ENCODE results near the gene HOOK2. TPM values are rescaled to one million over a fixed set of nuclear protein-coding genes. Genes with fewer than 3 reads are reported as not detected.

Gene HOOK2
- total and polyA plus RNA-seq, 2 experiments from 2014 or later = 70.5 to 113 TPM

DNA sequence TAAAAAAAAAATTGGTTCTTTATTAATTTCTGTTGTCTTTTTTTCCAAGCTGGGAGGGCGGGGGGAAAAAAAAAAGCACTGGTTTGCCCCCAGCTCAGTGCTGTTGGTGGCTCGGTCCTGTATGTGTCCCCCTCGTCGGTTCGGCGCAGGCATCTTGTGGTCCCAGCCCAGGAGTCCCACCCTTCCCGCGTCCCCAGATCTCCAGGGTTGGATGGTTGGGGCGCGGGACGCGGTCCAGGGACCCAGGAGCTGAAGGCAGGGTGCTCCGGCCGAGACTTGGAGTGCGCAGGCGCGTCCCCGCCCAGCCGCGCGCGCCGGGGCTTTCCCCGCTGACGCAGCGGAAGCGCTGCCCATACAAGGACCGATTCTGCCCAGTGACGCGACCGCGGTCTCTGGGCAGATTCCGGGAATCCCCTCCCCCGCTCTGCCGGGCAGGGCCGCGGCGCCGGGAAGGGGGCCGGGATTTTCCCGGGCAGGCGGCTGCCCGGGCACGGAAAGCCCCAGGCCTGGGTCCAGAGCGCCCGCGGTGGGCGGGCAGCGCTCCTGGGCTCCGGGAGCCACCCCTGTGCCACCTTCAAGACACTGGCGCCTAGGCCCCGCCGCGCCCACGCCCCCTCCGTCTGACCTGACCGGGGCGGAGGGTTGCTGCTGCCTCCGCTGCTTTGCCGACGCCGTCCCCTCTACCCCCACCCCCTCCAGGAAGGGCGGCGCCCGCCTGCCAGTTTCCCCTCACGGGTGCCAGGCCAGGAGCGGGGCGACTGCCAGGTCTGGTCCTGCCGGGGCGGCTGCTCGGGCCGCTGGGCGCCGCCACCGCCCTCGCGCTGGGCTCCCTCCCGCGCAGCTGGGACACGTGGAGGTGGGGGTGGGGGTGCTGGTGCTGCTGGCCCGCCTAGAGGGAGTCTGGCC is 18.2 kb upstream of the HOOK2 start:
- Histone ChIP-seq H3K27me3 (no peaks in the 10 kb centered on the region), H3K4me1 (ENCODE audit: insufficient read depth) (peaks cover 22% of the 10 kb centered on the region), H3K36me3 (replicated peaks; ENCODE audit: insufficient read depth, low read depth) (no peaks in the 10 kb centered on the region), H3K79me2 (peaks cover 18% of the 10 kb centered on the region), H3K4me3 (peak overlapping the region; percentile 94), H3K27ac (peak overlapping the region; percentile 99), H3K9me2 (replicated peaks; ENCODE audit: insufficient read depth) (no peaks in the 10 kb centered on the region), H3K4me2 (peak overlapping the region; percentile 84), H3K9me3 (ENCODE audit: low read depth) (no peaks in the 10 kb centered on the region), H2AFZ (no peak overlapping the region), H4K20me1 (ENCODE audit: insufficient read depth, poor library complexity, severe bottlenecking) (peaks cover 10% of the 10 kb centered on the region)
- WGBS (ENCODE audit: low lambda C conversion rate, missing lambda C conversion rate) = under 1% methylated on average over 42 of the region's 81 CpGs
- TF ChIP-seq, protein P1, sequence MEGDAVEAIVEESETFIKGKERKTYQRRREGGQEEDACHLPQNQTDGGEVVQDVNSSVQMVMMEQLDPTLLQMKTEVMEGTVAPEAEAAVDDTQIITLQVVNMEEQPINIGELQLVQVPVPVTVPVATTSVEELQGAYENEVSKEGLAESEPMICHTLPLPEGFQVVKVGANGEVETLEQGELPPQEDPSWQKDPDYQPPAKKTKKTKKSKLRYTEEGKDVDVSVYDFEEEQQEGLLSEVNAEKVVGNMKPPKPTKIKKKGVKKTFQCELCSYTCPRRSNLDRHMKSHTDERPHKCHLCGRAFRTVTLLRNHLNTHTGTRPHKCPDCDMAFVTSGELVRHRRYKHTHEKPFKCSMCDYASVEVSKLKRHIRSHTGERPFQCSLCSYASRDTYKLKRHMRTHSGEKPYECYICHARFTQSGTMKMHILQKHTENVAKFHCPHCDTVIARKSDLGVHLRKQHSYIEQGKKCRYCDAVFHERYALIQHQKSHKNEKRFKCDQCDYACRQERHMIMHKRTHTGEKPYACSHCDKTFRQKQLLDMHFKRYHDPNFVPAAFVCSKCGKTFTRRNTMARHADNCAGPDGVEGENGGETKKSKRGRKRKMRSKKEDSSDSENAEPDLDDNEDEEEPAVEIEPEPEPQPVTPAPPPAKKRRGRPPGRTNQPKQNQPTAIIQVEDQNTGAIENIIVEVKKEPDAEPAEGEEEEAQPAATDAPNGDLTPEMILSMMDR (IDR thresholded peaks at IDR 0.05; ENCODE audit: poor library complexity) = no peak
- TF ChIP-seq EZH2 (IDR thresholded peaks at IDR 0.05; ENCODE audit: borderline replicate concordance) (no peak), EZH2phosphoT487 (IDR thresholded peaks at IDR 0.05; ENCODE audit: low read depth, severe bottlenecking, unreplicated experiment) (no peak)
- DNase-seq (ENCODE audit: low spot score) = peak; percentile 96

DNA sequence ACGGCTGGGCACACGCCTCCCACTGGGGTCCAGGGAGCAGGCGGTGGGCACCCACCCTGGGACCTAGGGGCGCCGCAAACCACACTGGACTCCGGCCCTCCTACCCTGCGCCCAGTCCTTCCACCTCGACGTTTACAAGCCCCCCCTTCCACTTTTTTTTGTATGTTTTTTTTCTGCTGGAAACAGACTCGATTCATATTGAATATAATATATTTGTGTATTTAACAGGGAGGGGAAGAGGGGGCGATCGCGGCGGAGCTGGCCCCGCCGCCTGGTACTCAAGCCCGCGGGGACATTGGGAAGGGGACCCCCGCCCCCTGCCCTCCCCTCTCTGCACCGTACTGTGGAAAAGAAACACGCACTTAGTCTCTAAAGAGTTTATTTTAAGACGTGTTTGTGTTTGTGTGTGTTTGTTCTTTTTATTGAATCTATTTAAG is 17.5 kb upstream of the HOOK2 start:
- peak overlapping the region; percentile 94 for H3K4me3 ChIP-seq
- H3K4me1 ChIP-seq (ENCODE audit: insufficient read depth) = peaks cover 29% of the 10 kb centered on the region
- no peaks in the 10 kb centered on the region for H3K9me2 ChIP-seq (replicated peaks; ENCODE audit: insufficient read depth)
- DNase-seq (ENCODE audit: low spot score) = no peak
- H3K27ac ChIP-seq = peak overlapping the region; percentile 99
- H2AFZ ChIP-seq = no peak overlapping the region
- TF ChIP-seq EZH2phosphoT487 (IDR thresholded peaks at IDR 0.05; ENCODE audit: low read depth, severe bottlenecking, unreplicated experiment) (peak; percentile 41), EZH2 (IDR thresholded peaks at IDR 0.05; ENCODE audit: borderline replicate concordance) (no peak)
- TF ChIP-seq, protein P1 (IDR thresholded peaks at IDR 0.05; ENCODE audit: poor library complexity) = no peak
- H3K79me2 ChIP-seq = peaks cover 18% of the 10 kb centered on the region
- H3K9me3 ChIP-seq (ENCODE audit: low read depth) = no peaks in the 10 kb centered on the region
- H3K4me2 ChIP-seq = peak overlapping the region; percentile 84
- H4K20me1 ChIP-seq (ENCODE audit: insufficient read depth, poor library complexity, severe bottlenecking) = peaks cover 10% of the 10 kb centered on the region
- H3K36me3 ChIP-seq (replicated peaks; ENCODE audit: insufficient read depth, low read depth) = no peaks in the 10 kb centered on the region
- 2% methylated on average over 20 of the region's 22 CpGs for WGBS (ENCODE audit: low lambda C conversion rate, missing lambda C conversion rate)
- no peaks in the 10 kb centered on the region for H3K27me3 ChIP-seq

DNA sequence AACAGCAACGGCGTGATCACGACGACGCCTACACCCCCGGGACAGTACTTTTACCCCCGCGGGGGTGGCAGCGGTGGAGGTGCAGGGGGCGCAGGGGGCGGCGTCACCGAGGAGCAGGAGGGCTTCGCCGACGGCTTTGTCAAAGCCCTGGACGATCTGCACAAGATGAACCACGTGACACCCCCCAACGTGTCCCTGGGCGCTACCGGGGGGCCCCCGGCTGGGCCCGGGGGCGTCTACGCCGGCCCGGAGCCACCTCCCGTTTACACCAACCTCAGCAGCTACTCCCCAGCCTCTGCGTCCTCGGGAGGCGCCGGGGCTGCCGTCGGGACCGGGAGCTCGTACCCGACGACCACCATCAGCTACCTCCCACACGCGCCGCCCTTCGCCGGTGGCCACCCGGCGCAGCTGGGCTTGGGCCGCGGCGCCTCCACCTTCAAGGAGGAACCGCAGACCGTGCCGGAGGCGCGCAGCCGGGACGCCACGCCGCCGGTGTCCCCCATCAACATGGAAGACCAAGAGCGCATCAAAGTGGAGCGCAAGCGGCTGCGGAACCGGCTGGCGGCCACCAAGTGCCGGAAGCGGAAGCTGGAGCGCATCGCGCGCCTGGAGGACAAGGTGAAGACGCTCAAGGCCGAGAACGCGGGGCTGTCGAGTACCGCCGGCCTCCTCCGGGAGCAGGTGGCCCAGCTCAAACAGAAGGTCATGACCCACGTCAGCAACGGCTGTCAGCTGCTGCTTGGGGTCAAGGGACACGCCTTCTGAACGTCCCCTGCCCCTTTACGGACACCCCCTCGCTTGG is 16.9 kb upstream of the HOOK2 start:
- TF ChIP-seq EZH2phosphoT487 (IDR thresholded peaks at IDR 0.05; ENCODE audit: low read depth, severe bottlenecking, unreplicated experiment) (peak; percentile 40), EZH2 (IDR thresholded peaks at IDR 0.05; ENCODE audit: borderline replicate concordance) (no peak)
- TF ChIP-seq, protein P1 (IDR thresholded peaks at IDR 0.05; ENCODE audit: poor library complexity) = no peak
- DNase-seq (ENCODE audit: low spot score) = peak; percentile 70
- no peaks in the 10 kb centered on the region for H3K9me3 ChIP-seq (ENCODE audit: low read depth)
- H4K20me1 ChIP-seq (ENCODE audit: insufficient read depth, poor library complexity, severe bottlenecking) = peaks cover 10% of the 10 kb centered on the region
- peak overlapping the region; percentile 84 for H3K4me2 ChIP-seq
- H3K4me1 ChIP-seq (ENCODE audit: insufficient read depth) = peaks cover 33% of the 10 kb centered on the region
- H3K9me2 ChIP-seq (replicated peaks; ENCODE audit: insufficient read depth) = no peaks in the 10 kb centered on the region
- no peaks in the 10 kb centered on the region for H3K36me3 ChIP-seq (replicated peaks; ENCODE audit: insufficient read depth, low read depth)
- H3K79me2 ChIP-seq = peaks cover 18% of the 10 kb centered on the region
- H3K4me3 ChIP-seq = peak overlapping the region; percentile 94
- H2AFZ ChIP-seq = no peak overlapping the region
- peak overlapping the region; percentile 99 for H3K27ac ChIP-seq
- H3K27me3 ChIP-seq = no peaks in the 10 kb centered on the region
- 1% methylated on average over 56 of the region's 84 CpGs for WGBS (ENCODE audit: low lambda C conversion rate, missing lambda C conversion rate)
